ENCODE measurements around the gene ATXN7L2. TPM values are rescaled to one million over a fixed set of nuclear protein-coding genes. Genes with fewer than 3 reads are reported as not detected.

The ATXN7L2 gene
- polyA plus RNA-seq, 2 of the 4 experiments (the other 2 are of a cell fraction), result 0.97 to 2.2 TPM

- no peak overlapping the region for H3K4me3 ChIP-seq
- no peaks in the 10 kb centered on the region for H3K9me3 ChIP-seq
- TF ChIP-seq KDM1A (IDR thresholded peaks at IDR 0.05; ENCODE audit: low read depth) (no peak), HEYL (CRISPR knock-in tag; IDR thresholded peaks at IDR 0.05) (no peak)
- no peak for DNase-seq (ENCODE audit: low read depth in 1 of 2, low spot score in 1 of 2)
- POLR2A ChIA-PET, result interaction anchor here (0.9 kb wide), 1 partner anchor 9 kb away, joined by 4 read pairs; the partner anchor contains the start of gene GNAI3
- CTCF ChIA-PET, result interaction anchor here (1.5 to 21.4 kb wide), 8 partner anchors 3 to 235 kb away, joined by 4 to 749 read pairs (median 76); partner anchors contain the start of genes ATXN7L2, CYB561D1 and GPR61
- H3K4me2 ChIP-seq, result no peak overlapping the region
- 43% methylated on average over 5 of the region's 9 CpGs for WGBS (ENCODE audit: missing lambda C conversion rate)
- no peak overlapping the region for H3K27ac ChIP-seq
- H3K4me1 ChIP-seq, result no peaks in the 10 kb centered on the region
- no peak for ATAC-seq
- no peak for FAIRE-seq
These were observed 55.3 kb downstream of the ATXN7L2 start for GRCh38 chr1:109538827-109539555.

GRCh38 chr1:109539676-109540075, 56.0 kb downstream of the ATXN7L2 start, which contains the start of gene GPR61:
TSS of gene GPR61 (plus strand) at chr1:109539872. CDS start at chr1:109543023, 3,151 bp downstream.
- H3K4me2 ChIP-seq, result no peak within 1 kb of the TSS
- TF ChIP-seq ZFP36 (IDR thresholded peaks at IDR 0.05; ENCODE audit: borderline replicate concordance, partially characterized antibody) (no peak), NR3C1 (IDR thresholded peaks at IDR 0.05) (no peak)
- H3K9me3 ChIP-seq, result no peaks in the 10 kb centered on the region
- no CpG with 5 or more reads among the region's 7 CpGs for WGBS (ENCODE audit: missing lambda C conversion rate)
- H3K4me1 ChIP-seq, result no peaks in the 10 kb centered on the region
- H3K27ac ChIP-seq, result no peak within 1 kb of the TSS
- POLR2A ChIA-PET, result no interaction called here
- no peak for DNase-seq (ENCODE audit: low read depth in 1 of 2, low spot score in 1 of 2)
- CTCF ChIA-PET, result interaction anchor here (1.4 to 21.4 kb wide), 6 partner anchors 7 to 235 kb away, joined by 3 to 749 read pairs (median 76); partner anchors contain the start of genes ATXN7L2 and CYB561D1
- H3K4me3 ChIP-seq, result no peak within 1 kb of the TSS
- no peak for FAIRE-seq
- ATAC-seq, result no peak

- no peak for ATAC-seq
- no peak for TF ChIP-seq NPAS2 (CRISPR knock-in tag; IDR thresholded peaks at IDR 0.05; ENCODE audit: borderline replicate concordance)
- TF ChIP-seq REST (IDR thresholded peaks at IDR 0.05), result no peak
- TF ChIP-seq ESRRA (IDR thresholded peaks at IDR 0.05; ENCODE audit: borderline replicate concordance, low read length), result no peak
- no peak for TF ChIP-seq KDM5A (IDR thresholded peaks at IDR 0.05)
- TF ChIP-seq MAFK (IDR thresholded peaks at IDR 0.05; ENCODE audit: partially characterized antibody), result no peak
- no peak for TF ChIP-seq FOXS1 (CRISPR knock-in tag; IDR thresholded peaks at IDR 0.05)
- TF ChIP-seq EHMT2 (IDR thresholded peaks at IDR 0.05; ENCODE audit: low read depth), result no peak
- no peak for TF ChIP-seq CBX2 (IDR thresholded peaks at IDR 0.05; ENCODE audit: borderline replicate concordance, low read depth)
- TF ChIP-seq HDAC2 (IDR thresholded peaks at IDR 0.05), result no peak
- no peak for TF ChIP-seq EHF (CRISPR knock-in tag; IDR thresholded peaks at IDR 0.05)
- TF ChIP-seq HES2 (IDR thresholded peaks at IDR 0.05), result no peak
- no peak for TF ChIP-seq CEBPB (IDR thresholded peaks at IDR 0.05)
- TF ChIP-seq HOXB5 (CRISPR knock-in tag; IDR thresholded peaks at IDR 0.05), result no peak
- no peak for TF ChIP-seq ZC3H11A (IDR thresholded peaks at IDR 0.05)
- H3K9me3 ChIP-seq, result no peaks in the 10 kb centered on the region
- no peak overlapping the region for H3K4me3 ChIP-seq
- no peak overlapping the region for H3K4me2 ChIP-seq
- ChIA-PET CTCF (interaction anchor here (1.4 to 21.4 kb wide), 6 partner anchors 8 to 233 kb away, joined by 3 to 749 read pairs (median 80); partner anchors contain the start of genes ATXN7L2 and CYB561D1), POLR2A (no interaction called here)
- H3K27ac ChIP-seq, result no peak overlapping the region
- 90% methylated on average over 2 of the region's 3 CpGs for WGBS (ENCODE audit: missing lambda C conversion rate)
- no peak for FAIRE-seq
- no peak for DNase-seq (ENCODE audit: low read depth in 1 of 2, low spot score in 1 of 2)
- no peaks in the 10 kb centered on the region for H3K4me1 ChIP-seq
These were observed 57.4 kb downstream of the ATXN7L2 start for GRCh38 chr1:109541102-109541501.

Other genes starting within 250 kb of the ATXN7L2 start
- gene CELSR2, start 234.4 kb upstream of the ATXN7L2 start, polyA plus RNA-seq (2011; rRNA removed), result 2.5 and 4.9 TPM in 2 replicates
- 5.6 to 5.9 TPM (median 5.6 TPM) in 3 replicates for gene CELSR2, start 234.4 kb upstream of the ATXN7L2 start, polyA plus RNA-seq (2017; fragmentation: RNase III; extraction: RNeasy Plus Mini Kit Qiagen cat#74134 plus additional on column Dnase treatment)
- gene PSRC1, start 200.8 kb upstream of the ATXN7L2 start, polyA plus RNA-seq (2011; rRNA removed), result 13.7 and 15.3 TPM in 2 replicates
- 20.0 to 23.2 TPM (median 21.5 TPM) in 3 replicates for gene PSRC1, start 200.8 kb upstream of the ATXN7L2 start, polyA plus RNA-seq (2017; fragmentation: RNase III; extraction: RNeasy Plus Mini Kit Qiagen cat#74134 plus additional on column Dnase treatment)
- gene MYBPHL, start 176.9 kb upstream of the ATXN7L2 start, polyA plus RNA-seq (2011; rRNA removed), result not detected in 2 replicates
- not detected in 3 replicates for gene MYBPHL, start 176.9 kb upstream of the ATXN7L2 start, polyA plus RNA-seq (2017; fragmentation: RNase III; extraction: RNeasy Plus Mini Kit Qiagen cat#74134 plus additional on column Dnase treatment)
- 13.8 and 14.7 TPM in 2 replicates for gene SORT1, start 86.0 kb upstream of the ATXN7L2 start, polyA plus RNA-seq (2011; rRNA removed)
- 5.0 to 6.7 TPM (median 6.0 TPM) in 3 replicates for gene SORT1, start 86.0 kb upstream of the ATXN7L2 start, polyA plus RNA-seq (2017; fragmentation: RNase III; extraction: RNeasy Plus Mini Kit Qiagen cat#74134 plus additional on column Dnase treatment)
- gene PSMA5, start 57.5 kb upstream of the ATXN7L2 start, polyA plus RNA-seq (2011; rRNA removed), result 140 and 147 TPM in 2 replicates
- 92.7 to 99.6 TPM (median 93.7 TPM) in 3 replicates for gene PSMA5, start 57.5 kb upstream of the ATXN7L2 start, polyA plus RNA-seq (2017; fragmentation: RNase III; extraction: RNeasy Plus Mini Kit Qiagen cat#74134 plus additional on column Dnase treatment)
- 0.04 and 0.08 TPM in 2 replicates for gene SYPL2, start 17.4 kb upstream of the ATXN7L2 start, polyA plus RNA-seq (2011; rRNA removed)
- 0.03 to 0.05 TPM (median 0.05 TPM) in 3 replicates for gene SYPL2, start 17.4 kb upstream of the ATXN7L2 start, polyA plus RNA-seq (2017; fragmentation: RNase III; extraction: RNeasy Plus Mini Kit Qiagen cat#74134 plus additional on column Dnase treatment)
- gene CYB561D1, start 10.2 kb downstream of the ATXN7L2 start, polyA plus RNA-seq (2011; rRNA removed), result 4.0 and 4.9 TPM in 2 replicates
- 4.4 to 5.2 TPM (median 4.9 TPM) in 3 replicates for gene CYB561D1, start 10.2 kb downstream of the ATXN7L2 start, polyA plus RNA-seq (2017; fragmentation: RNase III; extraction: RNeasy Plus Mini Kit Qiagen cat#74134 plus additional on column Dnase treatment)
- 0.43 and 0.85 TPM in 2 replicates for gene AMIGO1, start 25.8 kb downstream of the ATXN7L2 start, polyA plus RNA-seq (2011; rRNA removed)
- gene AMIGO1, start 25.8 kb downstream of the ATXN7L2 start, polyA plus RNA-seq (2017; fragmentation: RNase III; extraction: RNeasy Plus Mini Kit Qiagen cat#74134 plus additional on column Dnase treatment), result 1.1 to 1.3 TPM (median 1.2 TPM) in 3 replicates
- gene GPR61, start 56.0 kb downstream of the ATXN7L2 start, polyA plus RNA-seq (2011; rRNA removed), result 0.14 TPM in 1 of 2 replicates, not detected in the other
- gene GPR61, start 56.0 kb downstream of the ATXN7L2 start, polyA plus RNA-seq (2017; fragmentation: RNase III; extraction: RNeasy Plus Mini Kit Qiagen cat#74134 plus additional on column Dnase treatment), result not detected in 3 replicates
- gene GNAI3, start 64.7 kb downstream of the ATXN7L2 start, polyA plus RNA-seq (2011; rRNA removed), result 6.1 and 8.7 TPM in 2 replicates
- gene GNAI3, start 64.7 kb downstream of the ATXN7L2 start, polyA plus RNA-seq (2017; fragmentation: RNase III; extraction: RNeasy Plus Mini Kit Qiagen cat#74134 plus additional on column Dnase treatment), result 5.3 to 5.6 TPM (median 5.6 TPM) in 3 replicates
- 0.16 and 0.20 TPM in 2 replicates for gene GNAT2, start 135.7 kb downstream of the ATXN7L2 start, polyA plus RNA-seq (2011; rRNA removed)
- 0.25 TPM in 1 of 3 replicates, not detected in the others for gene GNAT2, start 135.7 kb downstream of the ATXN7L2 start, polyA plus RNA-seq (2017; fragmentation: RNase III; extraction: RNeasy Plus Mini Kit Qiagen cat#74134 plus additional on column Dnase treatment)
- 19.3 and 31.5 TPM in 2 replicates for gene AMPD2, start 135.9 kb downstream of the ATXN7L2 start, polyA plus RNA-seq (2011; rRNA removed)
- 39.4 to 51.7 TPM (median 47.2 TPM) in 3 replicates for gene AMPD2, start 135.9 kb downstream of the ATXN7L2 start, polyA plus RNA-seq (2017; fragmentation: RNase III; extraction: RNeasy Plus Mini Kit Qiagen cat#74134 plus additional on column Dnase treatment)
- gene GSTM4, start 172.2 kb downstream of the ATXN7L2 start, polyA plus RNA-seq (2011; rRNA removed), result 17.2 and 21.7 TPM in 2 replicates
- gene GSTM4, start 172.2 kb downstream of the ATXN7L2 start, polyA plus RNA-seq (2017; fragmentation: RNase III; extraction: RNeasy Plus Mini Kit Qiagen cat#74134 plus additional on column Dnase treatment), result 13.0 to 14.3 TPM (median 13.6 TPM) in 3 replicates
- 4.8 and 6.0 TPM in 2 replicates for gene GSTM2, start 184.2 kb downstream of the ATXN7L2 start, polyA plus RNA-seq (2011; rRNA removed)
- gene GSTM2, start 184.2 kb downstream of the ATXN7L2 start, polyA plus RNA-seq (2017; fragmentation: RNase III; extraction: RNeasy Plus Mini Kit Qiagen cat#74134 plus additional on column Dnase treatment), result 5.3 to 7.2 TPM (median 6.5 TPM) in 3 replicates
- gene GSTM1, start 203.9 kb downstream of the ATXN7L2 start, polyA plus RNA-seq (2011; rRNA removed), result 0.22 TPM in 1 of 2 replicates, not detected in the other
- not detected in 3 replicates for gene GSTM1, start 203.9 kb downstream of the ATXN7L2 start, polyA plus RNA-seq (2017; fragmentation: RNase III; extraction: RNeasy Plus Mini Kit Qiagen cat#74134 plus additional on column Dnase treatment)
- gene GSTM5, start 228.3 kb downstream of the ATXN7L2 start, polyA plus RNA-seq (2011; rRNA removed), result not detected in 2 replicates
- gene GSTM5, start 228.3 kb downstream of the ATXN7L2 start, polyA plus RNA-seq (2017; fragmentation: RNase III; extraction: RNeasy Plus Mini Kit Qiagen cat#74134 plus additional on column Dnase treatment), result not detected in 3 replicates

Data from A549 (cell line).